K562 (cell line): ENCODE data around the gene LIMK1. TPM values are rescaled to one million over a fixed set of nuclear protein-coding genes. Genes with fewer than 3 reads are reported as not detected.

ENCODE experiments used
- ARID2 ChIP-seq: fragments of 450-650 bp; IDR thresholded peaks from 2 replicates; pipeline ENCODE4 v1.6.1; 2017; ENCODE audit warnings: antibody characterized with exemption, mild to moderate bottlenecking
- CXXC5 ChIP-seq: fragments of 250-450 bp; sonication (Bioruptor Pico); IDR thresholded peaks from 2 replicates; pipeline ENCODE4 v1.8.0; 2022; ENCODE audit warnings: inconsistent platforms, mild to moderate bottlenecking, moderate library complexity
- ESRRA ChIP-seq: fragments of 450-650 bp; IDR thresholded peaks from 2 replicates; pipeline ENCODE4 v1.6.1; 2014; ENCODE audit warnings: low read depth, mild to moderate bottlenecking, moderate library complexity, borderline replicate concordance
- FOXK2 ChIP-seq, 2 experiments: fragments of 450-650 bp; IDR thresholded peaks in 1 of 2; conservative IDR thresholded peaks in 1 of 2; 2 replicates each; pipeline ENCODE4 v1.6.1; 2016; ENCODE audit warnings: low read depth in 2 of 2, mild to moderate bottlenecking in 1 of 2
- JUND ChIP-seq, 2 experiments: IDR thresholded peaks; 2 replicates in 1 of 2; 3 replicates in 1 of 2; pipeline ENCODE4 v1.6.1; 2011; ENCODE audit warnings: borderline replicate concordance in 2 of 2, low read depth in 2 of 2, low read length in 2 of 2, improper control_type of control experiment in 1 of 2, missing biosample characterization in 1 of 2, missing genetic modification characterization in 1 of 2, missing genetic modification reagents in 1 of 2
- LEF1 ChIP-seq: fragments of 450-650 bp; IDR thresholded peaks from 2 replicates; pipeline ENCODE4 v1.6.1; 2016; ENCODE audit warnings: mild to moderate bottlenecking
- MEIS2 ChIP-seq: fragments of 450-650 bp; IDR thresholded peaks from 2 replicates; pipeline ENCODE4 v1.6.1; 2014; ENCODE audit warnings: mild to moderate bottlenecking; ENCODE audit not compliant: partially characterized antibody
- RCOR1 ChIP-seq, 2 experiments: IDR thresholded peaks; 2 replicates each; pipeline ENCODE4 v1.6.1; 2012; ENCODE audit warnings: low read depth in 2 of 2, low read length in 2 of 2, borderline replicate concordance in 1 of 2, improper control_type of control experiment in 1 of 2
- SMARCE1 ChIP-seq: fragments of 450-650 bp; IDR thresholded peaks from 2 replicates; pipeline ENCODE4 v1.7.1; 2016; ENCODE audit warnings: mild to moderate bottlenecking
- polyA plus RNA-seq, 8 experiments: library from polyadenylated mRNA; depleted of rRNA in 4 of 8; stranded (reverse) in 5 of 8; unstranded in 3 of 8; fragments of >200 nt; fragmentation: Nextera tagmentation in 2 of 8; fragmentation: Illumina TruSeq in 1 of 8; extraction: Ambion mirVana in 2 of 8; extraction: Trizol in 1 of 8; gene quantifications; 2 replicates each; pipeline versions ENCODE4 v1.2.1 to v1.2.3, GENCODE V29; 2011 to 2014; ENCODE audit warnings: inconsistent platforms in 1 of 8, missing spikeins in 1 of 8
- total RNA-seq, 7 experiments: library from RNA; depleted of rRNA in 6 of 7; stranded (reverse); fragments of >200 nt in 6 of 7; fragmentation: Illumina TruSeq in 2 of 7; extraction: Trizol in 2 of 7; gene quantifications; 2 replicates each; pipeline versions ENCODE4 v1.2.1 to v1.2.3, GENCODE V29; 2011 to 2021; ENCODE audit warnings: low replicate concordance in 1 of 7
- TF ChIP-seq, protein P1 (sequence below): sonication (generic); formaldehyde crosslinking; IDR thresholded peaks from 2 replicates; pipeline ENCODE4 v1.8.1; 2023; ENCODE audit warnings: mild to moderate bottlenecking, missing genetic modification reagents
- TF ChIP-seq, protein P2 (sequence below), 3 experiments: IDR thresholded peaks in 2 of 3; conservative IDR thresholded peaks in 1 of 3; 2 replicates each; pipeline ENCODE4 v1.5.1; 2011 to 2012; ENCODE audit warnings: low read length in 3 of 3, mild to moderate bottlenecking in 3 of 3, control low read depth in 2 of 3, improper control_type of control experiment in 1 of 3, inconsistent platforms in 1 of 3, low read depth in 1 of 3, mixed read lengths in 1 of 3, moderate library complexity in 1 of 3; ENCODE audit not compliant: insufficient read depth in 2 of 3
- TF ChIP-seq, protein P3 (sequence below), 3 experiments: fragments of 200-800 bp in 1 of 3; fragments of 250-450 bp in 1 of 3; fragments of 450-650 bp in 1 of 3; sonication (Bioruptor Pico) in 1 of 3; sonication (Bioruptor generic) in 1 of 3; formaldehyde crosslinking in 1 of 3; IDR thresholded peaks; 2 replicates each; pipeline versions ENCODE4 v1.6.1 to v1.8.0; 2016 to 2022; ENCODE audit warnings: mild to moderate bottlenecking in 2 of 3, missing genetic modification characterization in 2 of 3, missing compliant biosample characterization in 1 of 3, moderate library complexity in 1 of 3
- TF ChIP-seq, protein P4 (sequence below): fragments of 200-800 bp; sonication (Bioruptor generic); IDR thresholded peaks from 2 replicates; pipeline ENCODE4 v1.6.1; 2017; ENCODE audit warnings: missing genetic modification characterization, missing compliant biosample characterization
- TF ChIP-seq, protein P5 (sequence below): fragments of 450-650 bp; formaldehyde crosslinking; IDR thresholded peaks from 2 replicates; pipeline ENCODE4 v1.4.0; 2020; ENCODE audit warnings: mild to moderate bottlenecking, moderate library complexity

The LIMK1 gene
- total and polyA plus RNA-seq, 9 of the 15 experiments (the other 6 are each of a cell fraction or from before 2014, with no cell fraction given), result 0.14 to 30.0 (median 15.9) TPM

DNA sequence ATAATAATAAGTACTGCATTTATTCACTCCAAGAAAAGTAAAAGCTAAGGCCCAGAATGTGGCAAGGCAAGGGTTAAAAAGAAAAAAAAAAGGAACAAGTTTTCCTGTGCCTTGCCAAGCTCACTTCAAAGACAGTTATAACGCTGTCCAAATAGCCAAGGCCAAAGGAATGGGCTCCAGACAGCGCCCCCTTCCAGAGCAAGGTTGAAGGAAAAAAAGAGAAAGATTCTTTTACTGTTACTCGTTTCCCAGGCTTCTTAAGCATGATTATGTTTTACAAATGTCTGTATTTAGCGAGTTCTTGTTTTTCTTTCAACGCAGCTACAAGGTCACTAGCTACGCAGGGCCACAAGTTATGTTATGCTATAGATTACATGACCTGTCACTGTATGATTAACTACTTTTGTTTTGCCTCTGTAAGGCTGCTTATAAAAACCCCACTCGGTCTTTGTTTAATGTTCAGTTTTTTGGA is 81.4 kb downstream of the LIMK1 start (continued):
- TF ChIP-seq, protein P1, sequence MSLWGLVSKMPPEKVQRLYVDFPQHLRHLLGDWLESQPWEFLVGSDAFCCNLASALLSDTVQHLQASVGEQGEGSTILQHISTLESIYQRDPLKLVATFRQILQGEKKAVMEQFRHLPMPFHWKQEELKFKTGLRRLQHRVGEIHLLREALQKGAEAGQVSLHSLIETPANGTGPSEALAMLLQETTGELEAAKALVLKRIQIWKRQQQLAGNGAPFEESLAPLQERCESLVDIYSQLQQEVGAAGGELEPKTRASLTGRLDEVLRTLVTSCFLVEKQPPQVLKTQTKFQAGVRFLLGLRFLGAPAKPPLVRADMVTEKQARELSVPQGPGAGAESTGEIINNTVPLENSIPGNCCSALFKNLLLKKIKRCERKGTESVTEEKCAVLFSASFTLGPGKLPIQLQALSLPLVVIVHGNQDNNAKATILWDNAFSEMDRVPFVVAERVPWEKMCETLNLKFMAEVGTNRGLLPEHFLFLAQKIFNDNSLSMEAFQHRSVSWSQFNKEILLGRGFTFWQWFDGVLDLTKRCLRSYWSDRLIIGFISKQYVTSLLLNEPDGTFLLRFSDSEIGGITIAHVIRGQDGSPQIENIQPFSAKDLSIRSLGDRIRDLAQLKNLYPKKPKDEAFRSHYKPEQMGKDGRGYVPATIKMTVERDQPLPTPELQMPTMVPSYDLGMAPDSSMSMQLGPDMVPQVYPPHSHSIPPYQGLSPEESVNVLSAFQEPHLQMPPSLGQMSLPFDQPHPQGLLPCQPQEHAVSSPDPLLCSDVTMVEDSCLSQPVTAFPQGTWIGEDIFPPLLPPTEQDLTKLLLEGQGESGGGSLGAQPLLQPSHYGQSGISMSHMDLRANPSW, result no peak
- peak; percentile 98 for TF ChIP-seq MEIS2
- peak; percentile 71; the same call in 1 of the 2 replicates for TF ChIP-seq SMARCE1
- peak in 1 of 2 experiments; percentile 44; a peak in 1 of 4 replicates for TF ChIP-seq RCOR1 (IDR thresholded peaks at IDR 0.05; ENCODE audit: borderline replicate concordance in 1 of 2, low read depth in 2 of 2, low read length in 2 of 2)
- peak; percentile 94 for TF ChIP-seq ESRRA
- TF ChIP-seq, protein P2, sequence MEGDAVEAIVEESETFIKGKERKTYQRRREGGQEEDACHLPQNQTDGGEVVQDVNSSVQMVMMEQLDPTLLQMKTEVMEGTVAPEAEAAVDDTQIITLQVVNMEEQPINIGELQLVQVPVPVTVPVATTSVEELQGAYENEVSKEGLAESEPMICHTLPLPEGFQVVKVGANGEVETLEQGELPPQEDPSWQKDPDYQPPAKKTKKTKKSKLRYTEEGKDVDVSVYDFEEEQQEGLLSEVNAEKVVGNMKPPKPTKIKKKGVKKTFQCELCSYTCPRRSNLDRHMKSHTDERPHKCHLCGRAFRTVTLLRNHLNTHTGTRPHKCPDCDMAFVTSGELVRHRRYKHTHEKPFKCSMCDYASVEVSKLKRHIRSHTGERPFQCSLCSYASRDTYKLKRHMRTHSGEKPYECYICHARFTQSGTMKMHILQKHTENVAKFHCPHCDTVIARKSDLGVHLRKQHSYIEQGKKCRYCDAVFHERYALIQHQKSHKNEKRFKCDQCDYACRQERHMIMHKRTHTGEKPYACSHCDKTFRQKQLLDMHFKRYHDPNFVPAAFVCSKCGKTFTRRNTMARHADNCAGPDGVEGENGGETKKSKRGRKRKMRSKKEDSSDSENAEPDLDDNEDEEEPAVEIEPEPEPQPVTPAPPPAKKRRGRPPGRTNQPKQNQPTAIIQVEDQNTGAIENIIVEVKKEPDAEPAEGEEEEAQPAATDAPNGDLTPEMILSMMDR (IDR thresholded peaks at IDR 0.05 in 2 of 3, conservative IDR thresholded peaks at IDR 0.05 in 1 of 3; ENCODE audit: insufficient read depth in 2 of 3, low read depth in 1 of 3, low read length in 3 of 3), result peak; percentile 58 to 82 (median 70)
- 0 out of 4 replicates have a peak, but pooled peaks of 1 of the 2 experiments have one; percentile 27 for TF ChIP-seq FOXK2 (conservative IDR thresholded peaks at IDR 0.05 in 1 of 2, IDR thresholded peaks at IDR 0.05 in 1 of 2; ENCODE audit: low read depth in 2 of 2)
- 0 out of 2 replicates have a peak, but pooled peaks have one; percentile 52 for TF ChIP-seq CXXC5 (CRISPR knock-in tag)
- TF ChIP-seq, protein P3, sequence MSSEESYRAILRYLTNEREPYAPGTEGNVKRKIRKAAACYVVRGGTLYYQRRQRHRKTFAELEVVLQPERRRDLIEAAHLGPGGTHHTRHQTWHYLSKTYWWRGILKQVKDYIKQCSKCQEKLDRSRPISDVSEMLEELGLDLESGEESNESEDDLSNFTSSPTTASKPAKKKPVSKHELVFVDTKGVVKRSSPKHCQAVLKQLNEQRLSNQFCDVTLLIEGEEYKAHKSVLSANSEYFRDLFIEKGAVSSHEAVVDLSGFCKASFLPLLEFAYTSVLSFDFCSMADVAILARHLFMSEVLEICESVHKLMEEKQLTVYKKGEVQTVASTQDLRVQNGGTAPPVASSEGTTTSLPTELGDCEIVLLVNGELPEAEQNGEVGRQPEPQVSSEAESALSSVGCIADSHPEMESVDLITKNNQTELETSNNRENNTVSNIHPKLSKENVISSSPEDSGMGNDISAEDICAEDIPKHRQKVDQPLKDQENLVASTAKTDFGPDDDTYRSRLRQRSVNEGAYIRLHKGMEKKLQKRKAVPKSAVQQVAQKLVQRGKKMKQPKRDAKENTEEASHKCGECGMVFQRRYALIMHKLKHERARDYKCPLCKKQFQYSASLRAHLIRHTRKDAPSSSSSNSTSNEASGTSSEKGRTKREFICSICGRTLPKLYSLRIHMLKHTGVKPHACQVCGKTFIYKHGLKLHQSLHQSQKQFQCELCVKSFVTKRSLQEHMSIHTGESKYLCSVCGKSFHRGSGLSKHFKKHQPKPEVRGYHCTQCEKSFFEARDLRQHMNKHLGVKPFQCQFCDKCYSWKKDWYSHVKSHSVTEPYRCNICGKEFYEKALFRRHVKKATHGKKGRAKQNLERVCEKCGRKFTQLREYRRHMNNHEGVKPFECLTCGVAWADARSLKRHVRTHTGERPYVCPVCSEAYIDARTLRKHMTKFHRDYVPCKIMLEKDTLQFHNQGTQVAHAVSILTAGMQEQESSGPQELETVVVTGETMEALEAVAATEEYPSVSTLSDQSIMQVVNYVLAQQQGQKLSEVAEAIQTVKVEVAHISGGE (CRISPR knock-in tag; IDR thresholded peaks at IDR 0.05), result peak in 1 of 3 experiments; percentile 51; a peak in 1 of 6 replicates
- TF ChIP-seq, protein P4, sequence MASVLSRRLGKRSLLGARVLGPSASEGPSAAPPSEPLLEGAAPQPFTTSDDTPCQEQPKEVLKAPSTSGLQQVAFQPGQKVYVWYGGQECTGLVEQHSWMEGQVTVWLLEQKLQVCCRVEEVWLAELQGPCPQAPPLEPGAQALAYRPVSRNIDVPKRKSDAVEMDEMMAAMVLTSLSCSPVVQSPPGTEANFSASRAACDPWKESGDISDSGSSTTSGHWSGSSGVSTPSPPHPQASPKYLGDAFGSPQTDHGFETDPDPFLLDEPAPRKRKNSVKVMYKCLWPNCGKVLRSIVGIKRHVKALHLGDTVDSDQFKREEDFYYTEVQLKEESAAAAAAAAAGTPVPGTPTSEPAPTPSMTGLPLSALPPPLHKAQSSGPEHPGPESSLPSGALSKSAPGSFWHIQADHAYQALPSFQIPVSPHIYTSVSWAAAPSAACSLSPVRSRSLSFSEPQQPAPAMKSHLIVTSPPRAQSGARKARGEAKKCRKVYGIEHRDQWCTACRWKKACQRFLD (CRISPR knock-in tag), result peak; percentile 67; the same call in 1 of the 2 replicates
- TF ChIP-seq, protein P5, sequence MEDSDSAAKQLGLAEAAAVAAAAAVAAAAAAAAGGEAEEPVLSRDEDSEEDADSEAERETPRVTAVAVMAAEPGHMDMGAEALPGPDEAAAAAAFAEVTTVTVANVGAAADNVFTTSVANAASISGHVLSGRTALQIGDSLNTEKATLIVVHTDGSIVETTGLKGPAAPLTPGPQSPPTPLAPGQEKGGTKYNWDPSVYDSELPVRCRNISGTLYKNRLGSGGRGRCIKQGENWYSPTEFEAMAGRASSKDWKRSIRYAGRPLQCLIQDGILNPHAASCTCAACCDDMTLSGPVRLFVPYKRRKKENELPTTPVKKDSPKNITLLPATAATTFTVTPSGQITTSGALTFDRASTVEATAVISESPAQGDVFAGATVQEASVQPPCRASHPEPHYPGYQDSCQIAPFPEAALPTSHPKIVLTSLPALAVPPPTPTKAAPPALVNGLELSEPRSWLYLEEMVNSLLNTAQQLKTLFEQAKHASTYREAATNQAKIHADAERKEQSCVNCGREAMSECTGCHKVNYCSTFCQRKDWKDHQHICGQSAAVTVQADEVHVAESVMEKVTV (CRISPR knock-in tag), result peak; percentile 8; the same call in 1 of the 2 replicates
- 0 out of 2 replicates have a peak, but pooled peaks have one; percentile 22 for TF ChIP-seq ARID2
- 0 out of 2 replicates have a peak, but pooled peaks have one; percentile 24 for TF ChIP-seq JUND (IDR thresholded peaks at IDR 0.05; ENCODE audit: borderline replicate concordance, low read depth, low read length)
- TF ChIP-seq JUND (tag; IDR thresholded peaks at IDR 0.05; ENCODE audit: borderline replicate concordance, low read depth, low read length), result peak; percentile 32; the same call in 1 of the 3 replicates
- peak; percentile 72; the same call in 1 of the 2 replicates for TF ChIP-seq LEF1
